Thoracic aorta (tissue), 2 donors: Measurements from ENCODE around the gene MPP3. TPM values are rescaled to one million over a fixed set of nuclear protein-coding genes. Genes with fewer than 3 reads are reported as not detected.

ENCODE experiments used
- ATAC-seq: fragments of 150-250 bp; one replicate; pipeline ENCODE4 v1.8.0; 2017; ENCODE audit warnings: low read depth; ENCODE audit not compliant: insufficient number of reproducible peaks, low FRiP score
- DNase-seq: peaks from one replicate; pipeline ENCODE4 v3.0.0-alpha.2; 2020; ENCODE audit warnings: low spot score
- H3K27ac ChIP-seq, 2 donors: fragments of 200-600 bp; sonication (generic); 1 replicate in 1 of 2; 2 replicates in 1 of 2; pipeline ENCODE4 v1.5.1; 2016; ENCODE audit warnings: mild to moderate bottlenecking in 2 of 2, moderate library complexity in 2 of 2
- H3K27me3 ChIP-seq: fragments of 200-600 bp; sonication (generic); replicated peaks from 2 replicates; pipeline ENCODE4 v1.6.0; 2016; ENCODE audit warnings: mild to moderate bottlenecking; ENCODE audit not compliant: insufficient read depth
- H3K36me3 ChIP-seq: fragments of 200-600 bp; sonication (generic); one replicate; pipeline ENCODE4 v1.5.1; 2016
- H3K4me1 ChIP-seq, 2 donors: fragments of 200-600 bp; sonication (generic); 1 replicate in 1 of 2; 2 replicates in 1 of 2; pipeline versions ENCODE4 v1.5.1 to v1.6.0; 2016; ENCODE audit warnings: low read depth in 2 of 2, mild to moderate bottlenecking in 1 of 2; ENCODE audit not compliant: control insufficient read depth in 1 of 2
- H3K4me3 ChIP-seq: fragments of 200-600 bp; sonication (generic); 2 replicates; pipeline ENCODE4 v1.5.1; 2016; ENCODE audit warnings: mild to moderate bottlenecking
- H3K9me3 ChIP-seq: fragments of 200-600 bp; sonication (generic); 2 replicates; pipeline ENCODE4 v1.5.1; 2016
- total RNA-seq, 2 donors: library from RNA; depleted of rRNA; stranded (reverse); fragments of >200 nt; gene quantifications; one replicate each; pipeline versions ENCODE4 v1.1.0 to v1.2.3, GENCODE V29; 2016
- TF ChIP-seq, protein P1 (sequence below): fragments of 200-600 bp; sonication (generic); IDR thresholded peaks from one replicate; pipeline ENCODE4 v1.5.1; 2019; ENCODE audit warnings: antibody characterized with exemption

The MPP3 gene
- total RNA-seq, 2 donors from 2014 or later, result 32.8 to 73.8 TPM

DNA sequence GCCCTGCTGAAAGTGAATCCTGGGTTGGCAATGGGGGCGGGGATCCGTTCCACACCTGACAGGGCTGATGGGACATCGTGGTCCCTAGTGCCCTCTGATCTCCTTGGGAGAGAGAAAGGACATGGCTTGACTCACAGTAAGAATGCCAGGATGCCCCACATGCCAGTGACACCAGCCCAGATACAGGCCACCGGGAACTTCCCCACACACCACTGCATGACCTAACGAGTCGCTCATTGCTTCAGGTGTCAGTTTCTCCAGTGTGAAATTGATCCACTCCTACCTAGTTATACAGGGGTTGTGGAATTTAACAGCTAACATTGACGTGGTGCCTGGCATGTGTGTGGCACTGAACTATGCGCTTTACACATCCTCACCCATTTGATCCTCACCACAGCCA lies 21.6 kb upstream of the MPP3 start:
- ATAC-seq (no peak), DNase-seq (no peak)
- H3K4me3 ChIP-seq, result no peak overlapping the region
- TF ChIP-seq, protein P1, sequence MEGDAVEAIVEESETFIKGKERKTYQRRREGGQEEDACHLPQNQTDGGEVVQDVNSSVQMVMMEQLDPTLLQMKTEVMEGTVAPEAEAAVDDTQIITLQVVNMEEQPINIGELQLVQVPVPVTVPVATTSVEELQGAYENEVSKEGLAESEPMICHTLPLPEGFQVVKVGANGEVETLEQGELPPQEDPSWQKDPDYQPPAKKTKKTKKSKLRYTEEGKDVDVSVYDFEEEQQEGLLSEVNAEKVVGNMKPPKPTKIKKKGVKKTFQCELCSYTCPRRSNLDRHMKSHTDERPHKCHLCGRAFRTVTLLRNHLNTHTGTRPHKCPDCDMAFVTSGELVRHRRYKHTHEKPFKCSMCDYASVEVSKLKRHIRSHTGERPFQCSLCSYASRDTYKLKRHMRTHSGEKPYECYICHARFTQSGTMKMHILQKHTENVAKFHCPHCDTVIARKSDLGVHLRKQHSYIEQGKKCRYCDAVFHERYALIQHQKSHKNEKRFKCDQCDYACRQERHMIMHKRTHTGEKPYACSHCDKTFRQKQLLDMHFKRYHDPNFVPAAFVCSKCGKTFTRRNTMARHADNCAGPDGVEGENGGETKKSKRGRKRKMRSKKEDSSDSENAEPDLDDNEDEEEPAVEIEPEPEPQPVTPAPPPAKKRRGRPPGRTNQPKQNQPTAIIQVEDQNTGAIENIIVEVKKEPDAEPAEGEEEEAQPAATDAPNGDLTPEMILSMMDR, result no peak
- no peaks in the 10 kb centered on the region for H3K9me3 ChIP-seq
- H3K27me3 ChIP-seq, result no peaks in the 10 kb centered on the region
- H3K36me3 ChIP-seq, result no peaks in the 10 kb centered on the region
- H3K4me1 ChIP-seq, result peaks cover 0 to 5% of the 10 kb centered on the region in 2 donors
- no peak overlapping the region for H3K27ac ChIP-seq

DNA sequence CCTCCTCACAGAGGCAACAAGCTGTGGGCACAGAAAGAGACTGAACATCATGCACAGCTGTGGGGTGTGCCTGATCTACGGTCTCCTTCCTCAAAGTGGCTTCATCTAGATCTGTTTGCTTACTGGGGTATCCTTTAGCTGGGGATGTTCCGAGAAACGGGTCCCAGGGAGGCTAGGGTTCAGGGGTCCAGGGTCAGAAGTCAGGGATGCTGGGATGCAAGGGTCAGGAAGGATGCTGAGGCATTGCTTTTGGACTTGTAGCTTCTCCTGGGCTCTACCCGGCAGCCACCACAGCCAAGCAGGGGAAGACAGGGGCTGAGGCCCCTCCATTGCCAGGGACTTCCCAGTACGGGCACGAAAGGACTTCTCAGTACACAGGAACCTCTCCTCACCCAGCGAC lies 20.6 kb upstream of the MPP3 start:
- Histone ChIP-seq H3K4me1 (no peaks in the 10 kb centered on the region), H3K4me3 (no peak overlapping the region), H3K9me3 (no peaks in the 10 kb centered on the region), H3K36me3 (no peaks in the 10 kb centered on the region), H3K27ac (no peak overlapping the region), H3K27me3 (no peaks in the 10 kb centered on the region)
- no peak for DNase-seq
- ATAC-seq, result no peak
- TF ChIP-seq, protein P1, result no peak

DNA sequence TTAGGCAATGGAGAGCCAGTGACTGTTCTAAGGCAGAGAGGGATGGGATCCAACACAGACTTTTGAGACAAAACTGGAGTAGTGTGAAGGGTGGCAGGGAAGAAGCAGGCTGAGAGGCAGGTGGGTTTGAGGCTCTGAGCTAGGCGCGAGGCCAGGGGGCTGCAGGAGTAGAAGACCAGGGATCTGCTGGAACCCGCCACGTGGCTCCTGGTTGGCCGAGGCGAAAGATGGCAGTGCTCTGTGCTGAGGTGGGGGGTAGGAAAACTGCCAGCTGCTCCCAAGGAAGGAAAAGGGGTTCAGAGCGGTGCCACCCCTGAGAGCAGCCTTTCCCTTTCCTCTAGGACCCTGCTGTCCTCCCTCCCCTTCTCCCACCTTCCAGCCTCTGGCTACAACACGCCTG lies 19.6 kb upstream of the MPP3 start:
- ATAC-seq (no peak), DNase-seq (no peak)
- Histone ChIP-seq H3K27ac (no peak overlapping the region), H3K4me3 (no peak overlapping the region), H3K9me3 (no peaks in the 10 kb centered on the region), H3K36me3 (no peaks in the 10 kb centered on the region), H3K27me3 (no peaks in the 10 kb centered on the region), H3K4me1 (no peaks in the 10 kb centered on the region)
- TF ChIP-seq, protein P1, result no peak

DNA sequence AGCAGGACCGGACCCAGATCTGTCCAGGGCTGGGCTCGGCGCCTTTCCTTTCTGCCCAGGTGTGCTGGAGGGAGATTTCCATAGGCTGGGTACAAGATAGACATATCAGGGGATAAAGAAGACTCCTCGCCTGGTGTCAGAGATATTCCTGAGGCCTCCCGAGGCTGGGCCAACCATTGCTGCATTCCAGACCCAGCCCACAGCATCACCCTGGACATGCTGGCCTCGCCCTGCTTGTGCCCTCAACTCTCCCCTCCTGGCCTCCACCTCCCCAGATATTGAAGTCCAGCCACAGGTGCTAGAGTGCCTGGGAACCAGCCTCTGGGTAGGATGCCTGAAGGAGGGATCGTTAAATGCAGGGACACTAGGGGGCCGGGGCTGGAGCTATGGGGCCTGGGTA lies 16.2 kb upstream of the MPP3 start:
- no peaks in the 10 kb centered on the region for H3K9me3 ChIP-seq
- H3K27me3 ChIP-seq, result no peaks in the 10 kb centered on the region
- H3K36me3 ChIP-seq, result no peaks in the 10 kb centered on the region
- DNase-seq, result no peak
- no peak overlapping the region for H3K27ac ChIP-seq
- TF ChIP-seq, protein P1, result no peak
- H3K4me1 ChIP-seq, result peaks cover 2 to 11% of the 10 kb centered on the region in 2 donors
- H3K4me3 ChIP-seq, result no peak overlapping the region
- ATAC-seq, result no peak

DNA sequence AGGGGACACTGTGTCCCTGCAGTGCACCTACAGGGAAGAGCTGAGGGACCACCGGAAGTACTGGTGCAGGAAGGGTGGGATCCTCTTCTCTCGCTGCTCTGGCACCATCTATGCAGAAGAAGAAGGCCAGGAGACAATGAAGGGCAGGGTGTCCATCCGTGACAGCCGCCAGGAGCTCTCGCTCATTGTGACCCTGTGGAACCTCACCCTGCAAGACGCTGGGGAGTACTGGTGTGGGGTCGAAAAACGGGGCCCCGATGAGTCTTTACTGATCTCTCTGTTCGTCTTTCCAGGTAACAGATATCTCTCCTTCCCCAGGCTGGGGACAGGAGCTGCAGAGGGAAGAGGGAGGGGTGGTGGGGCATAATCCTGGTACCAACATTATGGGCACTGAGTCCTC lies 15.7 kb upstream of the MPP3 start:
- H3K4me1 ChIP-seq, result peaks cover 2 to 11% of the 10 kb centered on the region in 2 donors
- no peak overlapping the region for H3K4me3 ChIP-seq
- DNase-seq, result no peak
- no peaks in the 10 kb centered on the region for H3K9me3 ChIP-seq
- H3K27me3 ChIP-seq, result no peaks in the 10 kb centered on the region
- no peaks in the 10 kb centered on the region for H3K36me3 ChIP-seq
- ATAC-seq, result no peak
- TF ChIP-seq, protein P1, result no peak
- H3K27ac ChIP-seq, result no peak overlapping the region
